Measurements from ENCODE around the gene ROCK2.

Gene ROCK2

GRCh38 chr2:11388262-11389051 lies 44.0 kb upstream of the ROCK2 start:
- TF ChIP-seq CTCF (IDR thresholded peaks at IDR 0.05; ENCODE audit: low read depth, low read length): no peak
- no peak for DNase-seq (ENCODE audit: extremely low read depth, low read depth)

- DNase-seq (ENCODE audit: extremely low read depth, low read depth): no peak
- no peak for TF ChIP-seq CTCF (IDR thresholded peaks at IDR 0.05; ENCODE audit: low read depth, low read length)
Measured at GRCh38 chr2:11387843-11388242, 43.4 kb upstream of the ROCK2 start.

GRCh38 chr2:11387100-11387390 lies 42.6 kb upstream of the ROCK2 start:
- TF ChIP-seq CTCF (IDR thresholded peaks at IDR 0.05; ENCODE audit: low read depth, low read length): no peak
- no peak for DNase-seq (ENCODE audit: extremely low read depth, low read depth)

GRCh38 chr2:11385847-11386246 lies 41.4 kb upstream of the ROCK2 start:
- DNase-seq (ENCODE audit: extremely low read depth, low read depth): no peak
- TF ChIP-seq CTCF (IDR thresholded peaks at IDR 0.05; ENCODE audit: low read depth, low read length): no peak

- TF ChIP-seq CTCF (IDR thresholded peaks at IDR 0.05; ENCODE audit: low read depth, low read length): no peak
Measured at GRCh38 chr2:11385216-11385615, 40.8 kb upstream of the ROCK2 start.

GRCh38 chr2:11379558-11379957 lies 35.1 kb upstream of the ROCK2 start:
- TF ChIP-seq CTCF (IDR thresholded peaks at IDR 0.05; ENCODE audit: low read depth, low read length): no peak
- DNase-seq (ENCODE audit: extremely low read depth, low read depth): peak; percentile 52

More at GRCh38 chr2:11385216-11385615, 40.8 kb upstream of the ROCK2 start:
- no peak for DNase-seq (ENCODE audit: extremely low read depth, low read depth)

- DNase-seq (ENCODE audit: extremely low read depth, low read depth): no peak
- no peak for TF ChIP-seq CTCF (IDR thresholded peaks at IDR 0.05; ENCODE audit: low read depth, low read length)
Measured at GRCh38 chr2:11377928-11378545, 33.6 kb upstream of the ROCK2 start.

Data from AG09319 (cell line).